Breast epithelium (tissue), 3 donors: ENCODE data around the gene PNPLA1.

ENCODE experiments used
- CTCF ChIP-seq, 3 donors: fragments of 450-650 bp; IDR thresholded peaks; one replicate each; pipeline ENCODE4 v1.5.1; 2016 to 2017; ENCODE audit warnings: antibody characterized with exemption in 3 of 3, mild to moderate bottlenecking in 3 of 3, moderate library complexity in 3 of 3
- POLR2A ChIP-seq: fragments of 450-650 bp; IDR thresholded peaks from one replicate; pipeline ENCODE4 v1.6.1; 2016; ENCODE audit warnings: antibody characterized with exemption, mild to moderate bottlenecking, moderate library complexity
- POLR2AphosphoS5 ChIP-seq, 3 donors: sonication (generic); formaldehyde crosslinking; IDR thresholded peaks; one replicate each; pipeline ENCODE4 v1.6.1; 2017; ENCODE audit warnings: antibody characterized with exemption in 3 of 3

GRCh38 chr6:36329798-36330291 lies 60.0 kb downstream of the PNPLA1 start:
- TF ChIP-seq POLR2AphosphoS5 (IDR thresholded peaks at IDR 0.05) (no peak), CTCF (IDR thresholded peaks at IDR 0.05) (no peak), POLR2A (no peak)
